ENCODE results near the gene CAMKMT. TPM values are rescaled to one million over a fixed set of nuclear protein-coding genes. Genes with fewer than 3 reads are reported as not detected.

The CAMKMT gene
- total and polyA plus RNA-seq, 7 donors: 6.1 to 15.6 (median 11.6) TPM

GRCh38 chr2:44328750-44329149, 33.0 kb upstream of the CAMKMT start:
- Histone ChIP-seq H3K4me1 (peaks cover 0 to 14% (median 9%) of the 10 kb centered on the region in 4 donors), H3K9me3 (no peaks in the 10 kb centered on the region), H3K27me3 (no peaks in the 10 kb centered on the region), H3K4me3 (no peak overlapping the region), H3K36me3 (peaks cover 0 to 80% (median 17%) of the 10 kb centered on the region in 4 donors), H3K27ac (no peak overlapping the region)
- WGBS, 2 donors: 88 to 91% methylated on average over 2 of the region's 2 CpGs
- TF ChIP-seq CTCF (IDR thresholded peaks at IDR 0.05) (no peak), POLR2A (IDR thresholded peaks at IDR 0.05) (no peak), POLR2AphosphoS5 (IDR thresholded peaks at IDR 0.05) (no peak), EP300 (IDR thresholded peaks at IDR 0.05) (no peak)
- intact Hi-C loops (cut with DNase I): no loop called here
- no peak for DNase-seq

GRCh38 chr2:44329343-44329742, 32.4 kb upstream of the CAMKMT start:
- 93 to 94% methylated on average over 2 of the region's 2 CpGs for WGBS, 2 donors
- intact Hi-C loops (cut with DNase I): no loop called here
- H3K36me3 ChIP-seq: peaks cover 0 to 74% (median 17%) of the 10 kb centered on the region in 4 donors
- no peak for TF ChIP-seq POLR2AphosphoS5 (IDR thresholded peaks at IDR 0.05)
- TF ChIP-seq POLR2A (IDR thresholded peaks at IDR 0.05): no peak
- no peak for TF ChIP-seq EP300 (IDR thresholded peaks at IDR 0.05)
- no peak for TF ChIP-seq CTCF (IDR thresholded peaks at IDR 0.05)
- H3K4me3 ChIP-seq: no peak overlapping the region
- no peak overlapping the region for H3K27ac ChIP-seq
- H3K27me3 ChIP-seq: no peaks in the 10 kb centered on the region
- H3K4me1 ChIP-seq: peaks cover 0 to 18% (median 9%) of the 10 kb centered on the region in 4 donors
- DNase-seq: no peak
- H3K9me3 ChIP-seq: no peaks in the 10 kb centered on the region

GRCh38 chr2:44330801-44331200, 30.9 kb upstream of the CAMKMT start:
- TF ChIP-seq EP300 (IDR thresholded peaks at IDR 0.05): no peak
- no peak for TF ChIP-seq POLR2A (IDR thresholded peaks at IDR 0.05)
- TF ChIP-seq POLR2AphosphoS5 (IDR thresholded peaks at IDR 0.05): no peak
- H3K27ac ChIP-seq: no peak overlapping the region
- H3K4me1 ChIP-seq: peaks cover 0 to 9% (median 1%) of the 10 kb centered on the region in 4 donors
- H3K4me3 ChIP-seq: no peak overlapping the region
- H3K27me3 ChIP-seq: no peaks in the 10 kb centered on the region
- no peaks in the 10 kb centered on the region for H3K9me3 ChIP-seq
- DNase-seq: no peak
- H3K36me3 ChIP-seq: peaks cover 0 to 66% (median 17%) of the 10 kb centered on the region in 4 donors
- intact Hi-C loops (cut with DNase I): no loop called here
- WGBS, 2 donors: 99 to 100% methylated on average over 1 of the region's 1 CpG

GRCh38 chr2:44333994-44334393, 27.8 kb upstream of the CAMKMT start:
- DNase-seq: no peak
- no peak overlapping the region for H3K27ac ChIP-seq
- H3K4me3 ChIP-seq: no peak overlapping the region
- 95% methylated on average over 1 of the region's 1 CpG for WGBS, 2 donors
- no peaks in the 10 kb centered on the region for H3K27me3 ChIP-seq
- H3K36me3 ChIP-seq: peaks cover 6 to 68% (median 18%) of the 10 kb centered on the region in 4 donors
- intact Hi-C loops (cut with DNase I): no loop called here
- H3K9me3 ChIP-seq: no peaks in the 10 kb centered on the region
- H3K4me1 ChIP-seq: peaks cover 0 to 9% (median 1%) of the 10 kb centered on the region in 4 donors
- no peak for TF ChIP-seq POLR2AphosphoS5 (IDR thresholded peaks at IDR 0.05)
- TF ChIP-seq CTCF (IDR thresholded peaks at IDR 0.05): no peak
- no peak for TF ChIP-seq POLR2A (IDR thresholded peaks at IDR 0.05)
- TF ChIP-seq EP300 (IDR thresholded peaks at IDR 0.05): no peak

- H3K27ac ChIP-seq: no peak overlapping the region
- TF ChIP-seq POLR2AphosphoS5 (IDR thresholded peaks at IDR 0.05) (no peak), POLR2A (IDR thresholded peaks at IDR 0.05) (no peak), CTCF (IDR thresholded peaks at IDR 0.05) (no peak), EP300 (IDR thresholded peaks at IDR 0.05) (no peak)
- no peak overlapping the region for H3K4me3 ChIP-seq
- H3K27me3 ChIP-seq: no peaks in the 10 kb centered on the region
- DNase-seq: no peak
- H3K4me1 ChIP-seq: peaks cover 0 to 9% (median 1%) of the 10 kb centered on the region in 4 donors
- peaks cover 9 to 73% (median 22%) of the 10 kb centered on the region in 4 donors for H3K36me3 ChIP-seq
- no peaks in the 10 kb centered on the region for H3K9me3 ChIP-seq
- intact Hi-C loops (cut with DNase I): no loop called here
- WGBS, 2 donors: 85 to 94% methylated on average over 2 of the region's 2 CpGs
Measured at GRCh38 chr2:44335806-44336538, 25.8 kb upstream of the CAMKMT start.
